Putamen (tissue), 1 donor: ENCODE results near the gene KRT74.

Experiments
- DNase-seq: peaks from one replicate; pipeline ENCODE4 v3.0.0-alpha.2; 2016; ENCODE audit warnings: low spot score

KRT74 gene

DNA sequence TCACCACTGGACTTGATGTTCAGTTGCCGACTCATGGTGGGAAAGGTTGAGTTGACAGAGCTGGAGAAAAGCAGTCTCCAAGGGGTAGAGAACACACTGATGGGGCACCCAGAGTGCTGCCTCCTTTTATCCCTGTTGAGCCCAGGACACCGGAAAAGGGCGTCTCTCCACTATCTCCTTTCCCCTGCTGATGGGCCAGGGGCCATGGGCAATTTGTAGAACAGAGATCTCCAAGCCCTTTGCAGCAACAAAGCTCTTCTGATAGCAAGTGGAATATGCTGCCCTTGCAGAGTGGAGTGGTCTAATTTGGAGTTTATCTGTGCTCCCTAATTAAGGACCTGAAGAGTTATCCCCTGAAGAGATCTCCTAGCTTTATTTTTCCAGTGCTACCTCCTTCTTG, at the start of gene KRT74:
Gene KRT74, minus strand, starts transcription at position 101 of the 400 bp plus-strand sequence. Its CDS starts 66 bp downstream, at position 35.
- DNase-seq, result no peak

DNA sequence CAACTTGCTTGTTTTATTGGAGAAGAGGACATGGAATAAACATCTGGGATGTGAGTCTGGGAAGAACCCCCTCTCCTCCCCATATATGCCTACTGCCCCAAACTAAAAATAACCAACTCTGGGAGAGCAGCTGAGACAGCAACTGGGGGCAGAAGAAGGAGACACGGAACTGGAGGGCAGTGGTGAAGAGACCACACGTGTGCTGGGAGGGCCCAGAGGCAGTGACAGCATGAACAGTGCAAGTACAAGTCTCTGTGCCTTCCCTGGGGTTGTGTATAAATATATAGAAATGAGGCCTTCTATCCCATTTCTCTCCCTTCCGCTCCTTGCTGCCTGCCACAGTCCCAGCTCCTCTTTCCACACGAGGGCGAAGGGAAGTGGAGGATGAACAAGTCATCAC, 48.7 kb upstream of the KRT74 start:
- DNase-seq, result no peak

DNA sequence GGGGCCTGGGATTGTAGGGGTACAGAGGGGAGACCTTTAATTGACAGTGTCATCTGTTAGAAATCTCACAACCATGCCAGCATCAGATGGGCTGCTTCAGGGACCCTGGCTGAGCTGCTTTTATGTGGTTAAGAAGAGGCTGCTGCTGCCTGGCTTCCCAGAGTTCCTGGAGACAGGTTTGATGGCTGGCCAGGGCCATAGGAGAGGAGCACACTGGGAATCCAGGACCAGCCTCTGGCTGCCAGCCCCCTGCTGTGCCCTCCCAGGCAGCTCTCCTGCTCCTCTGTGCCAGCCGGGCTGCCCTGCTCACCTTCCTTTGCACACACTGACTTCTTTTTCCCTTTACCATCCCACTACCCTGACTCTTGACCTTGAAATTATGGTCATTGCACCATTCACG, 45.2 kb upstream of the KRT74 start:
- DNase-seq, result no peak

DNA sequence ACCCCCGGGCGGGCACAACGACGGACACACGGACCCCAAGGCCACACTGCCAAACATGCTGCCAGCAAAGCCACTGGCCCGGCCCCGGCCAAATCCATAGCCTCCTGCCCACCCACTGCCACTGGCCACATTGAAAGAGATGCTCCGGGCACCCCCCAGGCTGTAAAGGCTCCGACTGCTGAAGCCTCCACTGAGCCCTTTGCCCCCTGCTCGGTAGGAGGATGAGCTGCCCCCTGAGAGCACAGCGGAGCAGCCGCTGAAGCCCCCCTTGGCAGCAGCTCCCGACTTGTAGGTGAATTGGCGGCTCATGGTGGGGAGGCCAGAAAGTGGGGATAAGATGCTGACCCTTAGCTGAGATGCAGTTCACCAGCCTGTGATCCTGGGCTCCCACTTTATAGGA, 44.6 kb upstream of the KRT74 start, which contains the start of gene KRT73:
Gene KRT73, minus strand, starts transcription at position 344 of the 400 bp plus-strand sequence. Its CDS starts 35 bp downstream, at position 309.
- no peak for DNase-seq

DNA sequence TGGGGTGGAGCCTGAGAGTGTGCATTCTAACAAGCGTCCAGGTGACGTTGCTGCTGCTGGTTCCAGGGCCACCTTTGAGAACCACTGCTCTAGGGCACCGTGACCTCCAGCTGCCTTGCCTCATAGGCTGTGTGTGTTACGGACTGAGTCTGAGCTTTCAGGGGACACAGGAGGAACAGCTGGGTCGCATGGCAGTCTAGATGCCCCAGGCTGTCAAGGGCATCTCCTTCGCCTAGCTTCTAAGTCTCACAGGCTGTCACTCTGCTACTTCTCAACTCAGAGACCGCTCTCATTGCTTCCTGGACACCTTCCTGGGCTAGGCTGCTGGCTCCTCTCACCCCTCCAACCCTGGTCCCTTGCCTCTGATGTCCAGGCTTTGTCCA, 43.8 kb upstream of the KRT74 start:
- DNase-seq, result no peak

DNA sequence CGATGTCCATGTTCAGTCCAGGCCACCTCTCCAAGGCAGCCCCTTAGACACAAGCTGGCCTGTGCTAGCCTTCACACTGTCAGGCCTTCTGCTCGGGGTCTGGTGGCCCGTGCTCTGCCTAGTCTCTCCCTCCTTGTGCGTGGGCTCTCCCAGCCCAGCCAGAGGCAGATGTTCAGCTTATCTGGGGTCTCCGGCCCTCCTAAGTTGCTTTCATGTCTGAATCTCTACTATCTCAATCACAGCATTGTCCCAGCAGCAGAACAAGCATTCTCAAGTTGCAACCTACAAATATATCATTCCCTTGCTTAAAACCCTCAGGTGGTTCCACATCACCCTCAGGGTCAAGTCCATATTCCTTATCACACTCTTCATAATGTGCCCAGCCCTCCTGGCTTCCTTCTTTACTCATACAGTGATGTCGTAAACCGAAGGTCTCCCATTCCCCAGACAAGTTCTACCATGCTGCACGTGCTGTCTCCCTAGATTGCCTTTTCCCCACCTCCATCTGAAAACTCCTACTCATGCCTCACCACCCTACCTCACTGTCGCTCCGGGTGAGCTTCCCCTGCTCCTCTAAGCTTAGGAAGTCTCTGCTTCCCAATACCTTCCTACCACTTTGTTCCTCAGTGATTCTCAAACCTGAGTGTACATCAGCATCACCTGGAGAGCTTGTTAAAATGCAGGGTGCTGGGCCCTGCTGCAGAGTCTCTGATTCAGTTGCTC, 43.2 kb upstream of the KRT74 start:
- no peak for DNase-seq

DNA sequence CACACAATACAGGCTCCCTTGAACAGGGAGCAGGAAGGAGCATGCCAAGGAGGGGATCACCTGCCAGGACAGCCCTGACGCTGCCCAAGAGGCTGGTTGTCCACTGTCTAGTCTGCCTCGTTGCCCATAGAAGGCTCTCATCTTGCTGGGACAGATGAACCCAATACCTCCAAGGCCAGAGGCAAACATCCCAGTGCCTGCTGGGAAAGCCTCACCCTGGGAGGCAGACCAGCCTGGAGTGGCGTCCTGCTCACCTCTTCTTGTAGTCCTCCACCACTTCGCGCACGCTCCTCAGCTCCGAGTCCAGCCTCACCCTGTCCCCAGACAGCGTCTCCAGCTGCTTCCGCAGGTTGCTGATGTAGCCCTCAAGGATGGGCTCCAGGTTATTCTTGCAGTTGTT, 42.3 kb upstream of the KRT74 start:
- no peak for DNase-seq

DNA sequence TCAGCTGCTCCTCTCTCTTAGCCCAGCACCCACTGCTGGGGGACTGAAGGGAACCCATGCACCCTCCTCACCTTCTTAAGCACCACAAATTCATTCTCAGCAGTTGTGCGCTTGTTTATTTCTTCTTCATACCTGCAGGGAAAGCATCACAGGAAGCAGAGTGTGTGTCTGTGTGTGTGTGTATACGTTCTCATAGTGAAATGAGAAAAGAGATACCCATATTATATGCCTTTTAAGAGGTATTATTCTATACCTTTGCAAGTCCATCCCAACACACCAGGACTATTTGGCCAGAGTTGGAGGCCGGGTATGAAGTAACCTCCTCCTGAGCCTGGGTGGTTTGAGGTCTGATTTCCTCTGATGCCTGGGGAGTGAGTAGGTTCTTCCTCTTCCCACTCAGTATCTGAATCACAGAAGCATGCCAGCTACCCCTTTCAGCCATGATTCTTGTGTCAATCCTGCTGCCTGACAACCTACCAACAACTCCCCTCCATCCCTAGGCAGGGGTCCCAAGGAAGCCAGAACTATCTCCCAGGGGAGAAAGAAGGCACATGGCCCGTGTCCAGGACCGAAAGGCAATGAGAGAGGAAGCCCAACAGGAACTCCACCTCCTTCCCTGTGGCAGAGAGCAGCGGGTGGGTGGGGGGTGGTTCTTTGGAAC, 41.7 kb upstream of the KRT74 start:
- no peak for DNase-seq

DNA sequence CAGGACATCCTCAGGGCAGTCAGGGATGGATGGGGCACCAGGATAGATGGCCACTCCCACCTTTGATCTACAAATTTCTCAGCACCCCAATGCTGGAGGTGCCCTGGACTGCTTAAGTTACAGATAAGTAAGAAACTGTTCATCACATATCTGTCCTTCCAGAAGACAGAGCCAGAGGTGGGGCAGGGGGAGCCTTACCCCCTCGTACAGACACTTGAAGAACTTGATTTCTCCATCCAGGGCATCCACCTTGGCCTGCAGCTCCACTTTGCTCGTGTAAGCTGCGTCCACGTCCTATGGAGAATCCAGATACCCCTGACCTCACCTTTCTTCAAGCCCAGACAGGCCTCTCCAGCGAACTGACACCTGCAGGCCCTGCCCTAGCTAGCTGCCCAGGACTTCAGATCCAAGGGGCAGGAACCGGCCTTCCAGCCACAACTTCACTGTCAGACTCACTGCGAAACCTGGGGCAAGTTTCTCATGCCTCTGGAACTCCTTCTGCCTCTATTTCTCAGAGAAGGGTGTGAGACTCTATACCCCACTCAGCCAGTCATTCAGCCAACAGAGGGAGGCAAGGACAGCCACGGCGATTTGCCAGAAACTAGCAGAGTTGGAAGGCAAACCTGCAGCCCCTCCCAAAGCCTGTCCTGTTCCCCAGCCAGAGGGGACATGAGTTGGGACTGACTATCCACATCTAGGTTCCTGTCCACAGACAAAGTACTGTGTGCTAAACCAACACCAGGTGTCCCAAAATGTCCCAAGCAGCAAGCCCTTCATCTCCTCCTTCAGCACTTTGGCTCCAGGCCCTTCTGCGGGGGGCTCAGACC, 41.0 kb upstream of the KRT74 start:
- DNase-seq, result no peak

DNA sequence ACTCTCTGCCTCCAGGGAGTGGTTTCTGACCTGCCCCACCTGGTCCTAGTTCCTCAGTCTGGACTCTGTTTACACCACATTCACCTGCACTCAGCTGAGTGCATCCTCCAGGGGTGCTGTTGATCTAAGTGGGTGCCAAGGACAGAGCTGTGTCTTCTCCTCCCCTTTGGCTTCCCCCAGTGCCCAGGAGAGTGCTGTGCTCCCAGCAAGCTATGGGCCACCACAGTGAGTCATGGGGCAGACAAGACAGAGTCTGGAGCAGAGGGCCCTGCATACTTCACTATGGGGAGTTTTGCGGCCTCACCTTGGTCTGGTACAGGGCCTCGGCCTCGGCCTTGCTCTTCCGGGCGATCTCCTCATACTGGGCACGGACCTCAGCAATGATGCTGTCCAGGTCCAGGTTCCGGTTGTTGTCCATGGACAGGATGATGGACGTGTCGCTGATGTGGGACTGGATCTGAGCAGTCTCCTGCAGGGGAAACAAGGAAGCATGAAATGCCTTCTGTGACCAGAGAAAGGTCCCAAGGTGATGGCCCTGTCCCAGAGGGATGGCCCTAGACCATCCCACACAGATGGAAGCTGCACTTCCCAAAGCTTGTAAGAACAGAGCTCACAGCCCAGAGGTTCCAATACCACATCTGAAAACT, 39.9 kb upstream of the KRT74 start:
- no peak for DNase-seq

DNA sequence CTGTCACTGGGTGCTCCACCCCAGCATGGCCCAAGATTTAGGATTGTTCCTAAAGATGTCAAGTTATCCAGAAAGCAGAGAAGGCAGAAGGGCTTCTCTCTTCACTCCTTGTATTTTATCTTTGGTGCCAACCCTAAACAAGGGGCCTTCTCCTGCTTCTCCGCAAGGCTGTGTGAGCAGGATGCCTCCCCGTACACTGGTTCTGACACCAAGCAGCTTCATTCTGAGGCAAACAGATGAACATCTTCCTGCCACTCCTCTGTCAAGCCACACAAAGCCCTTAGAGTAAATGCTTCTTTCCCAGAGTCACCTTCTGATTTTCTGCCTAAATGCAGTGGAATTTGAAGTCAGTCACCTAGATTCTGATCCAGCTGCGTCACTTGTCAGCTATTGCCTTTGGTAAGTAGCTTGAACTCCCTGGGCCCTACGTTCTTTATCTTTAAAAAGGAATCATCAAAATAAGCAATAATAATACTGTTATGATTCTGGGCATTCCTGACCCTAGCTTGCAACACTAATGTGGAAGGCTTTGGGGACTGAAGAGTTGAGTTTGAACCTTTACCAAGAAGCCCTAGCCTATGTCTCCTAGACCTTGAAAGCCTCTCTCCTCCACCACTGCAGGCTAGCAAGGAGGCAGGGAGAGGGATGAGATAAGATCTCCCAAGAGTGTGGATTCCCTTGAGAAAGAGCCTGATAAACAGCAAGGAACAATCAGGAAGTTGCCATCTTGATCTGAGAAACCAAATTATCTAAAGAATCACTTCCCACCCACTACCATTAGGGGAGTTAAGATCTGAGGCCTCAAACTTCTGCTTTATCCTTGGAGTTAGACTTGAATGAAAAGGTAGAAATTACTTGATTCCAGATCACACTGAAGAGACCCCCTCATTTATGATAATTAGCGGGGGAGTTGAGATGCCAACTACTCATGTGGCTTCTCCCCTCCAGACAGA, 39.1 kb upstream of the KRT74 start:
- no peak for DNase-seq

DNA sequence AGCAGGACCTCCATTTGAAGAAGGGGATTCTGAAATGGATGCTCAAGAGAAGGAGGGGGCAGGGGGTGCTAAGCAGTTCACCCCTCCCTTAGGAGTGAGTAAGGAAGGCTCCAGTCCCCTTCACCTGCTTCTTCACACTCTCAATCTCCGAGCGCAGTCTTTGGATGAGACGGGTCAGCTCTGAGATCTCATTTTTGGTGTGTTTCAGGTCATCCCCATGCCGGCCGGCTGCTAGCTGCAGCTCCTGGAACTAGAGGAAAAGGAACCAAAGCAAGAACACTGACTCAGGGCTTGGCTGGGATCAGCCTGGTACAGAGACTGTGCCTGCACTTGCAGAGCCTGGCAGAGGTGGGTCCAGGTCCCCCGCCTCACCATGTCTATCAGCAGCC, 37.4 kb upstream of the KRT74 start:
- no peak for DNase-seq

DNA sequence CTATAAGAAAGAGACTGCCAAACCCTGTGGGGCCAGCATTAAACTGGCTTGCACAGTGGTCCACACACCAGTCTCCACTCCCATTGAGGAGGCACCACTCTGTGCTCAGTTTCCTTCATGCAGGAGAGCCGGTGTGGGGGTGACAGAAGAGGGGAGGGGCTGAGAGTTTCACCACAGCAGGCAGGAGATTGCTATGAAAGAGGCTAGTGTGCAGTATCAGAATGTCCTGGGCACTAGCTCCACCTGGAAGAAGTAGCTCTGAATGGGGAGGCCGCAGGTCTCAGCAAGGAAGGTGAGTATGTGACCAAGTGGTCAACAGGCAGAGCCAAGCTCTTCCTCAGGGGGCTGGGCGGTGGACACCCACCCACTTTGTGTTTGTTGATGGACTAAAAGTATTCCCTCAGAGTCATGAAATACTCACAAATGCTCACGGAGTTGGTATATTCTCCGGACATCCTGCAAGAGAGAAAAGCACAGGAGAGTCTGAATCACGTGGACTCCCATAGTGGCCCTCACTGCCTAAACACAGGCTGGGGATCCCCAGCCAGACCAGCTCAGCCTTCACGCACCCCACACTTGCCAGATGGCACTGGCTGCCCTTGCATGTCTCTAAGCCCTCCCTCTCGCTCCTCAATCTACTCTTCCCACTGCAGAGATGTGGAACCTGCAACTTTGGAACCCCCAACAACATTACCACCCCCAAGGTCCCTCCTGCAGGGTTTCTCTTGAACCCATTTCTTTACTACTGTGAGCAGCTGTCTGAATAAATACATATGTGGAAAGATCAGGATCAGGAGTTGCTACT, 35.4 kb upstream of the KRT74 start:
- DNase-seq, result no peak

DNA sequence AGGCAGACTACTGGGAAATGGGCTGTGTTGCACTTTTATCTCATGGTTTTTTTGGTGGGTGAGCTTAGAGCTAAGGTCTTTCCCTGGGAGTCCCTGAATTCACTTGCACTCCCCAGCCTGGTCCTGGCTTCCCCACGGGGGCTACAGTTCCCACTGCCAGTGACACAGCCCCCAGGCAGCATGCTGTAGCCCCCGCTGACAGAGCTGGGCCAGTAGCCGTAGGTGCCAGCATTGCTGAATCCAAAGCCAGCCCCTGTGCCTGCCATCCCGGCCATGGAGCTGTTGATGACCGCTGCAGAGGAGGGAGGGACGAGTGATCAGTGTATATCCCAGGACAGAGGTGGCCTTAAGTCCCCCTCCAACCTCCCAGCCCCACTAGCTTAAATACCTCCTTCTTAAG, 34.5 kb upstream of the KRT74 start:
- DNase-seq, result no peak

DNA sequence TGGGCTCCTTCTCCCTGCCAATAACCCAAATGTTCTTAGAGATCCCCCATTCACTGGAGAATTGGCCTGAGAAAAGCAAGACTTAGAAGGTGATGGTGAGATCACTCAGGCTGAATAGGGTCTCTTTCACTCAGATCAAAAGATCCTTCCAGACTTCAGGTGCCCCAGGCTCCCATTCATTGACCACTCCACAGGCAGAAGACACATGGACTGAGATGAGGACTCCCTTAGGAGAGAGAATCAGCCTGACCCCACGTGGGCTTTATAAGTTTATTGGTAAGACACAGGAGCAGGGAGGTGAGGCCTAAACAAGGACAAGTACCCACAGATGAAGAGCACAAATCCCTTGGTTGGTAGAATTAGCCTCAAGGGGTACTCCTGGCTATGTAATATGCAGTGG, 33.7 kb upstream of the KRT74 start:
- no peak for DNase-seq

DNA sequence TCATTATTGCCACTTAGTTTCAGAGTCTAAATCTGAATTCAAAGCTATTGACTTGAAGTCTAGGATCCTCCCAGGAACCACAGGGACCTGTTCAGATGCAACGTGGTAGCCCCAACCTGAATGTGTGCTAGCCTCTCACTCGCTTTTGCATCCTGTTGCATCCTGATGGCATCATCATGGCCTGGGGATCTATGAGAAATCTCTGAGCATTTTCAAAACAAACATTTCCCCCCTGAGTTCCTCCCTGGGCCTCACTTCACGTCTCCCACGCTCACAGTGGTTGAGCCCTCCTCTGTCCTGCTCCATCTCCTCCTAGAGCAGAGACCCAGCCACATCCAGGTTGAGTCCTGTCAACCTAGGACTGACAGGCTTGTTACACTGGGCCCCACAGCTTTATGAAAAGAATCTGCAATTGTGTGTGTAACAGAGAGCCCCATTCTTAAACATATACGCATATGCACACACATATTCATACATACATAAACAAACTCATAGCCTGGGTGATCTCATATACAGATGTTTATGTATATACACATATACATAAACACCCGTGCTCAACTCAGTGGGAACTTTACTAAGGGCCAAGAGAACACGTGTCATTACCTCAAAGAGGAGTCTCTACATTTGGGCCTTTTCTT, 33.1 kb upstream of the KRT74 start:
- DNase-seq, result no peak

DNA sequence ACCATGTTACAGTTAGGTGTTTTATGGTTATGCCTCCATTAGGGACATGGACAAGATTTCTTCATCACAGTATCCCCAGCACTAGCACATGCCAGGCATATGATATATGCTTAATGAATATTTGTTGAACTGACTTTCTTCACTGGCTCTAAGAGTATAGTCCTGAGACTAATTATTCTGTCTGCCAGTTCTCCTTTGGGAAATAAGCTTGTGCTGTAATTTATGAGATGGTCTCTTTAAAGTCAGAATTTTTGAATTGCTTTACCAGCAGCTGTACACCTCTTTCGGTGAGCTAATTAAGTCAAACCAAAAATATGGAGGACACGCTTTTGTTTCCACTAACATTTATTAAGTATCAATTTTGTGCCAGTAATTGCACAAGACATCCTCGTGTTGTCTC, 32.5 kb upstream of the KRT74 start:
- no peak for DNase-seq

DNA sequence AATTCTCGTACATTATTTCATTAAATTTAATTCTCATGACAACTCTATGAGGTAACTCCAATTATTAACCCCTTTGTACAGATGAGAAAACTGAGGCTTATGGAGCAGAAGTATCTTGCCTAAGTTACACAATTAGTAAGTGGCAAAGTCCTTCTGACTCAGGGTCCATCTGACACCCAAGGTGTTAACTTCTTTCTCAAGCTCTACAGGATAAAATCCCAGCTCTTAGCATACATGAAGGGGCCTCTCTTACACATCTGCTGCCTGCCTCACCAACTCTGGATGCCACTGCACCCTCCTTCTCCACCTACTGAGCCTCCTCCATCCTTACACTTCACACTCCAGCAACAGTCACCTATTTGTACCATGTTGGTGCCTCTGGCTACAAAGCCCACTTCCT, 31.9 kb upstream of the KRT74 start:
- DNase-seq, result no peak

DNA sequence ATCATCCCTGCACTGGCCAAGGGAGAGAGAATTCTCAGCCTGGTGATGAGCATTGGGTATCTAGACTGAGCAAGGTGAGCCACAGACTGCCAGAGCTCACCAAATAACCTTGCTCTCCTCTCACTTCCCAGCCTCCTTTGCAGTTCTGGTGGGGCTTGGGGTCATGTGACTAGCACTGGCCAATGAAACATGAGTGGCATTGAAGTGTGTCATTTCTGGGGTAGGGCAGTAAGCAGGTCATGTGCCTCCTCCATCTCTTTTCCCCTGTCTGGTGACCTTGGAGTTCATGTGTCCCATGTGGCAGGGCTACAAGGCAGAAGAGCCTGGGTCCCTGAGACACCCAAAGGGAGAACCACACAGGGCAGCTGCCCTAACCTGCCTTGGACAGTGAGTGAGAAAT, 31.2 kb upstream of the KRT74 start:
- DNase-seq, result no peak

DNA sequence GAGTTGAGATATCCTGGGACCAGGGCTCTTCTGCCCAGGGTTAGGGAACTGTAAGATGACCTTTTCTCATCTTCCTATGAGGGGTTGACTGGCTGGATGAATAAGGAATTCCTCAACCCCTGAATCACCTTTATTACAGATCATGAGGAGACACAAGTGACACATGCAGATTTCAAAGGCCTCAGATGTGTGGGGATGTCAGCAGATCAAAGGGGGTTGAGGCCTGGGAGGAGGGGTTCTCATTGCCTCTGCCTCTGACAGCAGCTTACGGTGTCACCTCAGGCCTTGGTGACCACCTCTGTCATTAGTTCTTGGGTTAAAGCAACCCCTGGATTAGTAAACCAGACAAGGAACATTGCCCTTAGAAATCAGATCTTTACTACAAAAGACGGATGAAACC, 29.7 kb upstream of the KRT74 start:
- no peak for DNase-seq
